Hematopoietic multipotent progenitor cell treated with erythropoietin and hydrocortisone succinate and interleukin-3 and kit ligand, for 4 days (in vitro differentiated cells): ENCODE results near the gene PPIP5K2.

Experiments used
- DNase-seq: peaks from one replicate; pipeline ENCODE4 v3.0.0-alpha.2; 2015

The PPIP5K2 gene

GRCh38 chr5:103254921-103255320, 134.8 kb downstream of the PPIP5K2 start:
- no peak for DNase-seq

GRCh38 chr5:103255691-103256090, 135.6 kb downstream of the PPIP5K2 start:
- no peak for DNase-seq

- DNase-seq, result no peak
Measured at GRCh38 chr5:103256178-103256577, 136.1 kb downstream of the PPIP5K2 start.

GRCh38 chr5:103258368-103258956, 138.4 kb downstream of the PPIP5K2 start, which contains the start of gene MACIR:
Gene MACIR (plus strand): TSS chr5:103258763. CDS start chr5:103275920, 17,157 bp downstream.
- peak; percentile 100 for DNase-seq

- DNase-seq, result peak; percentile 89
Measured at GRCh38 chr5:103258957-103259704, 139.0 kb downstream of the PPIP5K2 start.

GRCh38 chr5:103259705-103260355, 139.7 kb downstream of the PPIP5K2 start:
- DNase-seq, result no peak

GRCh38 chr5:103260951-103261350, 140.8 kb downstream of the PPIP5K2 start:
- no peak for DNase-seq
